HG03565 (cell line): ENCODE measurements around the gene OR2A14.
A peak's percentile ranks its signal among the peaks of the same experiment; 100 is the strongest.
"Not testable (repeated sequence)": the region's sequence is repeated elsewhere in the genome, so short reads cannot be mapped to it uniquely, and the experiment has no call there.

Experiments used
- ATAC-seq: cut with Tn5 transposase; IDR thresholded peaks from one replicate; pipeline ENCODE4 v1.9.1; 2021; ENCODE audit warnings: mild to moderate bottlenecking, moderate library complexity; ENCODE audit not compliant: unreplicated experiment

The OR2A14 gene

DNA sequence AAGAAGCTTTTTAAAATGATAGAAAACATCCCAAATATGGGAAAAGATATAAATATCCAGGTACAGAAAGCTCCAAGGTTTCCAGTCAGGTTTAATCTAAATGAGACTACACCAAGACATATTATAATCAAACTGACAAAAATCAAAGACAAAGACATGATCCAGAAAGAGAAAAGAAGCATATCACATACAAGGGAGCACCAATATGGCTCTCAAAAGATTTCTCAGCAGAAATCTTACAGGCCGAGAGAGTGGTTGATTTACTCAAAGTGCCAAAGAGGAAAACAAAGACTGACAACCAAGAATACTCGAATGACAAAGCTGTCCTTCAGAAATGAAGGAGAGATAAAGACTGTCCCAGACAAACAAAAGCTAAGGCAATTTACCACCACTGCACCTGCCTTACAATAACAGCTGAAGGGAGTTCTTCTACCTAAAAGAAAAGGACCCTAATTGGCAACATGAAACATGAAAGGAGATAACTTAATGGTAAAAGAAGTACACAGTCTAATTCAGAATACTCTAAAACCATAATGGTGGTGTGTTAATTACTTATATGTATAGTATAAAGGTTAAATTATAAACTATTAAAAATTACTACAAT is 25.4 kb downstream of the OR2A14 start:
- no peak for ATAC-seq

DNA sequence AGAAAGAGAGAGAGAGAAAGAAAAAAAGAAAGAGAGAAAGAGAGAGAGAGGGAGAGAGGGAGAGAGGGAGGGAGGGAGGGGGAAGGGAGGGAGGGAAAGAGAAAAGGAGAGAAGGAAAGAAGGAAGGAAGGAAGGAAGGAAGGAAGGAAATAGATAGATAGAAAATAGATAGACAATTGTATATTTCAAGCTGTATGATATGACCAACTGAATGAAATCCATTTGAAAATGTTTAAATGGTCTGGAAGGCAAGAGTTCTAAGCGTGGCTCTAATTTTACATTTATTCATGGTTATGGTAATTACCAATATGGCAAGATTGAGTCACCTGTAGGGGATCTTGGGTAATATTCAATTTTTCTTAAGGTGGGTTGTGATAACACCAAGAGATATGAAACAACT is 35.9 kb downstream of the OR2A14 start:
- no peak for ATAC-seq

- ATAC-seq = no peak
Observed at GRCh38 chr7:144164784-144165183, 41.8 kb downstream of the OR2A14 start.

GRCh38 chr7:144171594-144172350 is 48.8 kb downstream of the OR2A14 start:
- ATAC-seq = not testable (repeated sequence)

- no peak for ATAC-seq
Observed at GRCh38 chr7:144174613-144175012, 51.6 kb downstream of the OR2A14 start.

- ATAC-seq = peak; percentile 91
Observed at GRCh38 chr7:144178380-144179164, 55.6 kb downstream of the OR2A14 start.

DNA sequence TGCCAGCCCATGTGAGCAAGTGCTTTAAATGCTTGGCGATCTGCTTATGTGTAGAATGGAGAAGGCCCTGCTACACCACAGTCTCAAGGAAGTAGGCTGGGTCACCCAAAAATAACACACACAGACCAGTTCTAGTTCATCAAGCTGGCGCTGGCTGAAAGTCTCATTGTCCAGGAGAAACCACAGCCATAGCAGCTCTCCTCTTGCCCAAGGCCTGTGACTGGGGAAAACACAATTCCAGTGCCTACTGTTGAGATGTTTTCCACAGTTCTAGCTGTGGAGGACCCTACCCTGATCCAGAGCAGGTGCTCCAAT is 56.1 kb downstream of the OR2A14 start:
- ATAC-seq = not testable (repeated sequence)
